Keratinocyte (primary cell): ENCODE data around the gene TMA7B. TPM values are rescaled to one million over a fixed set of nuclear protein-coding genes. Genes with fewer than 3 reads are reported as not detected.

Source experiments
- DNase-seq: peaks from one replicate; pipeline ENCODE4 v3.0.0-alpha.2; 2011; ENCODE audit warnings: low read depth, missing footprints, low spot score
- FAIRE-seq: peaks from 2 replicates; lab custom pipeline; 2011; peaks lifted over from hg19 to GRCh38; lab: Jason Lieb, UNC
- H2AFZ ChIP-seq: 2 replicates; pipeline ENCODE4 v1.6.0; 2012; ENCODE audit warnings: low read length, control low read depth, inconsistent platforms; ENCODE audit not compliant: control insufficient read depth
- H3K27ac ChIP-seq: 2 replicates; pipeline ENCODE4 v1.5.1; 2011; ENCODE audit warnings: low read length; ENCODE audit not compliant: control insufficient read depth, insufficient read depth
- H3K27me3 ChIP-seq: 3 replicates; pipeline ENCODE4 v1.6.0; 2011; ENCODE audit warnings: low read length; ENCODE audit not compliant: control insufficient read depth, insufficient read depth; ENCODE audit errors: extremely low read depth
- H3K36me3 ChIP-seq, 2 experiments: 2 replicates in 1 of 2; 3 replicates in 1 of 2; pipeline ENCODE4 v1.5.1; 2011; ENCODE audit warnings: low read length in 2 of 2, mild to moderate bottlenecking in 1 of 2; ENCODE audit not compliant: control insufficient read depth in 2 of 2, insufficient read depth in 2 of 2; ENCODE audit errors: extremely low read depth in 1 of 2
- H3K4me1 ChIP-seq: 3 replicates; pipeline ENCODE4 v1.5.1; 2011; ENCODE audit warnings: low read length; ENCODE audit not compliant: control insufficient read depth, insufficient read depth; ENCODE audit errors: extremely low read depth
- H3K4me2 ChIP-seq: 3 replicates; pipeline ENCODE4 v1.6.0; 2011; ENCODE audit warnings: low read depth, low read length; ENCODE audit not compliant: control insufficient read depth, insufficient read depth; ENCODE audit errors: extremely low read depth
- H3K4me3 ChIP-seq, 3 experiments: fragments of 200-600 bp in 1 of 3; sonication (generic) in 1 of 3; 2 replicates in 2 of 3; 3 replicates in 1 of 3; pipeline ENCODE4 v1.5.1; 2011 to 2016; ENCODE audit warnings: low read length in 3 of 3, mild to moderate bottlenecking in 3 of 3, control low read depth in 2 of 3, inconsistent platforms in 1 of 3, low read depth in 1 of 3, mixed read lengths in 1 of 3, mixed run types in 1 of 3, moderate library complexity in 1 of 3; ENCODE audit not compliant: control insufficient read depth in 2 of 3, insufficient read depth in 2 of 3; ENCODE audit errors: extremely low read depth in 1 of 3
- H3K79me2 ChIP-seq: 2 replicates; pipeline ENCODE4 v1.6.0; 2012; ENCODE audit warnings: low read length; ENCODE audit not compliant: control insufficient read depth, insufficient read depth
- H3K9ac ChIP-seq: 3 replicates; pipeline ENCODE4 v1.6.0; 2011; ENCODE audit warnings: low read length; ENCODE audit not compliant: control insufficient read depth, insufficient read depth; ENCODE audit errors: extremely low read depth
- H3K9me1 ChIP-seq: 3 replicates; pipeline ENCODE4 v1.6.0; 2011; ENCODE audit warnings: low read length; ENCODE audit not compliant: control insufficient read depth, insufficient read depth; ENCODE audit errors: extremely low read depth
- H3K9me3 ChIP-seq: 2 replicates; pipeline ENCODE4 v1.5.1; 2012; ENCODE audit warnings: low read depth, low read length; ENCODE audit not compliant: control insufficient read depth
- H4K20me1 ChIP-seq: 3 replicates; pipeline ENCODE4 v1.6.0; 2011; ENCODE audit warnings: low read length; ENCODE audit not compliant: control insufficient read depth, insufficient read depth; ENCODE audit errors: extremely low read depth
- EZH2 ChIP-seq: IDR thresholded peaks from one replicate; pipeline ENCODE4 v1.6.1; 2012; ENCODE audit warnings: inconsistent platforms, mild to moderate bottlenecking, low read length, moderate library complexity
- dilution Hi-C: fragments of 300-500 bp; cut with MboI; formaldehyde crosslinking; loops from one replicate; pipeline ENCODE4 v1.7.0; 2020; ENCODE audit warnings: low sequenced_read_pairs; ENCODE audit not compliant: extremely low pct_ligation_motif_present
- polyA plus RNA-seq, 5 experiments: library from polyadenylated mRNA; depleted of rRNA in 3 of 5; stranded (reverse) in 3 of 5; stranded (forward) in 1 of 5; unstranded in 1 of 5; fragments of >200 nt; gene quantifications; 1 replicate in 1 of 5; 2 replicates in 3 of 5; 3 replicates in 1 of 5; pipeline versions ENCODE4 v1.2.1 to v1.2.3, GENCODE V29; 2011 to 2012; ENCODE audit warnings: missing spikeins in 2 of 5, low read depth in 1 of 5, low replicate concordance in 1 of 5
- TF ChIP-seq, protein P1 (sequence below), 3 experiments: IDR thresholded peaks in 1 of 3; conservative IDR thresholded peaks in 1 of 3; optimal IDR thresholded peaks in 1 of 3; 2 replicates in 2 of 3; 3 replicates in 1 of 3; pipeline versions ENCODE3 to v1.5.1; 2011; ENCODE audit warnings: low read length in 3 of 3, mild to moderate bottlenecking in 3 of 3, moderate library complexity in 2 of 3, control low read depth in 1 of 3, inconsistent platforms in 1 of 3; ENCODE audit not compliant: insufficient read depth in 2 of 3; ENCODE audit errors: extremely low read depth in 1 of 3

TMA7B gene
- polyA plus RNA-seq, 1 donor (not counting 4 experiments of a cell fraction or from before 2014, with no cell fraction given): not detected

DNA sequence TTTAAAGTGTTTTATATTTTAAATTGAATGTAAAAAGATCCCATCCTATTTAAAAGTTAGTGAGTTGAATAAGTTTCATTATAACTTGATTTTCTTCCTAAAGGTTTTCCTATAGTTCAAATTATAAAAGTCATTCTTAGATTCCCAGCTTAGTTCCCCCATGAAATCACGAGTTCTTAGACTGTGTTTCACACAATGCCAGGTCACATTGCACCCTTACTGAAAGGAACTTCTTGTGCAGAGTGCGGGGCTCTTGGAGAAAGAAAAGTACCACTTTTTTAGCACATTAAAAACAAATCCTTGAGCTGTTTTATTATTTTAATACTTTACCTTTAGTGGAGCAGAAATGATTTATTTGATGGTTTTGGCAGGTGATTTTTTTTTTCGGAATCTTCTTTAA lies 43.7 kb upstream of the TMA7B start:
- TF ChIP-seq, protein P1, sequence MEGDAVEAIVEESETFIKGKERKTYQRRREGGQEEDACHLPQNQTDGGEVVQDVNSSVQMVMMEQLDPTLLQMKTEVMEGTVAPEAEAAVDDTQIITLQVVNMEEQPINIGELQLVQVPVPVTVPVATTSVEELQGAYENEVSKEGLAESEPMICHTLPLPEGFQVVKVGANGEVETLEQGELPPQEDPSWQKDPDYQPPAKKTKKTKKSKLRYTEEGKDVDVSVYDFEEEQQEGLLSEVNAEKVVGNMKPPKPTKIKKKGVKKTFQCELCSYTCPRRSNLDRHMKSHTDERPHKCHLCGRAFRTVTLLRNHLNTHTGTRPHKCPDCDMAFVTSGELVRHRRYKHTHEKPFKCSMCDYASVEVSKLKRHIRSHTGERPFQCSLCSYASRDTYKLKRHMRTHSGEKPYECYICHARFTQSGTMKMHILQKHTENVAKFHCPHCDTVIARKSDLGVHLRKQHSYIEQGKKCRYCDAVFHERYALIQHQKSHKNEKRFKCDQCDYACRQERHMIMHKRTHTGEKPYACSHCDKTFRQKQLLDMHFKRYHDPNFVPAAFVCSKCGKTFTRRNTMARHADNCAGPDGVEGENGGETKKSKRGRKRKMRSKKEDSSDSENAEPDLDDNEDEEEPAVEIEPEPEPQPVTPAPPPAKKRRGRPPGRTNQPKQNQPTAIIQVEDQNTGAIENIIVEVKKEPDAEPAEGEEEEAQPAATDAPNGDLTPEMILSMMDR (optimal IDR thresholded peaks at IDR 0.05 in 1 of 3, IDR thresholded peaks at IDR 0.05 in 1 of 3, conservative IDR thresholded peaks at IDR 0.05 in 1 of 3; ENCODE audit: extremely low read depth in 1 of 3, insufficient read depth in 2 of 3, low read length in 3 of 3): no peak
- TF ChIP-seq EZH2: no peak
- Histone ChIP-seq H3K4me1 (no peaks in the 10 kb centered on the region), H3K9ac (no peak overlapping the region), H2AFZ (no peak overlapping the region), H3K27me3 (peaks cover 25% of the 10 kb centered on the region), H3K79me2 (no peaks in the 10 kb centered on the region), H3K4me3 (no peak overlapping the region), H3K36me3 (no peaks in the 10 kb centered on the region), H3K27ac (no peak overlapping the region), H3K9me3 (no peaks in the 10 kb centered on the region), H4K20me1 (no peaks in the 10 kb centered on the region), H3K9me1 (no peaks in the 10 kb centered on the region), H3K4me2 (no peak overlapping the region)
- dilution Hi-C loops: no loop called here
- FAIRE-seq: no peak
- no peak for DNase-seq

DNA sequence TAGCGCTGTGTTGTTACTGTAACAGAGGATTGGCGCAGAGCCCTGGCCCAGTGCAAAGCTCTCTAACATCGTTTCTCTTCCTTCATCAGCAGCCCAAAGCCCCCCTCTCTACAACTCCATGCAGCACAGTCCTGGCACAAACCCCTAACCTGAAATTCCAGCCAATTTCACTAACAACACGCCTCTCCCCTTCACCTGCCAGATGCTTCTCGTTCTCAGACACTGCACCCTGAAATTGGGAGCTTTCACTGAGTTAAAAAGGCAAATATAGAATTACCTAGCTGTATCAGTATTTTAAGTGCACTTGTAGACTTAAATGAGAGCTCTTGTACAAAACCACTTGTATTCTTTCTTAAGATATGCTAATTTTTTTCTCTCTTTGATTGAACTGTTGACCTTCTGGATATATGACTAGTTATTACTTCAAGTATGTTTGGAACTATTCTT lies 43.0 kb upstream of the TMA7B start:
- TF ChIP-seq, protein P1 (optimal IDR thresholded peaks at IDR 0.05 in 1 of 3, IDR thresholded peaks at IDR 0.05 in 1 of 3, conservative IDR thresholded peaks at IDR 0.05 in 1 of 3; ENCODE audit: extremely low read depth in 1 of 3, insufficient read depth in 2 of 3, low read length in 3 of 3): no peak
- TF ChIP-seq EZH2: no peak
- Histone ChIP-seq H3K4me2 (no peak overlapping the region), H3K79me2 (no peaks in the 10 kb centered on the region), H4K20me1 (no peaks in the 10 kb centered on the region), H3K9ac (no peak overlapping the region), H3K9me3 (no peaks in the 10 kb centered on the region), H3K27ac (no peak overlapping the region), H3K9me1 (no peaks in the 10 kb centered on the region), H3K4me1 (no peaks in the 10 kb centered on the region), H3K36me3 (no peaks in the 10 kb centered on the region), H2AFZ (no peak overlapping the region), H3K27me3 (peaks cover 25% of the 10 kb centered on the region), H3K4me3 (no peak overlapping the region)
- DNase-seq (no peak), FAIRE-seq (no peak)
- dilution Hi-C loops: no loop called here
